Right kidney (tissue), 1 donor: ENCODE measurements around the gene MYO9B.
"Not testable (repeated sequence)": the region's sequence is repeated elsewhere in the genome, so short reads cannot be mapped to it uniquely, and the experiment has no call there.

Source experiments
- DNase-seq: peaks from one replicate; pipeline ENCODE4 v3.0.0-alpha.2; 2016

MYO9B gene

GRCh38 chr19:17183271-17183761 lies 107.7 kb downstream of the MYO9B start:
- no peak for DNase-seq

- DNase-seq: no peak
Observed at GRCh38 chr19:17183858-17184321, 108.3 kb downstream of the MYO9B start.

- no peak for DNase-seq
Observed at GRCh38 chr19:17184371-17184841, 108.8 kb downstream of the MYO9B start.

GRCh38 chr19:17185590-17185989 lies 110.0 kb downstream of the MYO9B start:
- DNase-seq: no peak

- not testable (repeated sequence) for DNase-seq
Observed at GRCh38 chr19:17191736-17192135, 116.2 kb downstream of the MYO9B start.

GRCh38 chr19:17192751-17193150 lies 117.2 kb downstream of the MYO9B start:
- DNase-seq: no peak

GRCh38 chr19:17194608-17195007 lies 119.0 kb downstream of the MYO9B start:
- no peak for DNase-seq

- DNase-seq: no peak
Observed at GRCh38 chr19:17195106-17195505, 119.5 kb downstream of the MYO9B start.

GRCh38 chr19:17196610-17197009 lies 121.0 kb downstream of the MYO9B start:
- no peak for DNase-seq

GRCh38 chr19:17197666-17198065 lies 122.1 kb downstream of the MYO9B start:
- DNase-seq: no peak

GRCh38 chr19:17200408-17201079 lies 125.0 kb downstream of the MYO9B start:
- no peak for DNase-seq

GRCh38 chr19:17202249-17202648 lies 126.7 kb downstream of the MYO9B start:
- DNase-seq: no peak

- no peak for DNase-seq
Observed at GRCh38 chr19:17202713-17203112, 127.1 kb downstream of the MYO9B start.

- DNase-seq: peak; percentile 28
Observed at GRCh38 chr19:17205237-17206140, 129.9 kb downstream of the MYO9B start.

GRCh38 chr19:17206736-17207581 lies 131.4 kb downstream of the MYO9B start:
- no peak for DNase-seq

- no peak for DNase-seq
Observed at GRCh38 chr19:17209126-17210036, 133.8 kb downstream of the MYO9B start.

- DNase-seq: no peak
Observed at GRCh38 chr19:17210296-17210695, 134.7 kb downstream of the MYO9B start.

GRCh38 chr19:17211547-17212446 lies 136.2 kb downstream of the MYO9B start:
- DNase-seq: no peak

- no peak for DNase-seq
Observed at GRCh38 chr19:17213334-17213733, 137.8 kb downstream of the MYO9B start.

GRCh38 chr19:17214508-17215126 lies 139.0 kb downstream of the MYO9B start:
- no peak for DNase-seq
